Activated CD4-positive, alpha-beta memory T cell treated with anti-CD3 and anti-CD28 coated beads, Interleukin-2, amount 10 ng/mL, durations not matched to agents 7 days and 5 days (primary cell): ENCODE measurements around the gene SERPINE1. TPM values are rescaled to one million over a fixed set of nuclear protein-coding genes. Genes with fewer than 3 reads are reported as not detected.
"Not testable (repeated sequence)": the region's sequence is repeated elsewhere in the genome, so short reads cannot be mapped to it uniquely, and the experiment has no call there.

ENCODE experiments used
- CTCF ChIA-PET: fragments of 350-600 bp; sonication (Branson Sonifier 250); formaldehyde crosslinking; loops from one replicate; lab custom pipeline; 2021; ENCODE audit warnings: antibody characterized with exemption, inconsistent platforms; lab: Charles Lee
- POLR2A ChIA-PET: fragments of 350-600 bp; sonication (Branson Sonifier 250); formaldehyde crosslinking; loops from one replicate; lab custom pipeline; 2021; ENCODE audit warnings: antibody characterized with exemption; lab: Charles Lee
- DNase-seq: peaks from one replicate; pipeline ENCODE4 v3.0.0-alpha.2; 2020
- H3K27ac Mint-ChIP-seq: one replicate; pipeline ENCODE4 v1.8.0; 2021; ENCODE audit warnings: mild to moderate bottlenecking, mixed read lengths
- H3K27me3 Mint-ChIP-seq: one replicate; pipeline ENCODE4 v1.8.0; 2021; ENCODE audit warnings: mixed read lengths
- H3K36me3 Mint-ChIP-seq: one replicate; pipeline ENCODE4 v1.8.0; 2021; ENCODE audit warnings: low read depth, mixed read lengths
- H3K4me1 Mint-ChIP-seq: one replicate; pipeline ENCODE4 v1.8.0; 2021; ENCODE audit warnings: mixed read lengths
- H3K4me3 Mint-ChIP-seq: one replicate; pipeline ENCODE4 v1.8.0; 2021; ENCODE audit warnings: mild to moderate bottlenecking, mixed read lengths
- H3K9me3 Mint-ChIP-seq: one replicate; pipeline ENCODE4 v1.8.0; 2021; ENCODE audit warnings: mixed read lengths
- total RNA-seq, 2 experiments: library from RNA; stranded (reverse); gene quantifications; one replicate each; pipeline ENCODE4 v1.2.3, GENCODE V29; 2021

The SERPINE1 gene
- under 1 TPM; 0.23 to 0.28 TPM for total RNA-seq

DNA sequence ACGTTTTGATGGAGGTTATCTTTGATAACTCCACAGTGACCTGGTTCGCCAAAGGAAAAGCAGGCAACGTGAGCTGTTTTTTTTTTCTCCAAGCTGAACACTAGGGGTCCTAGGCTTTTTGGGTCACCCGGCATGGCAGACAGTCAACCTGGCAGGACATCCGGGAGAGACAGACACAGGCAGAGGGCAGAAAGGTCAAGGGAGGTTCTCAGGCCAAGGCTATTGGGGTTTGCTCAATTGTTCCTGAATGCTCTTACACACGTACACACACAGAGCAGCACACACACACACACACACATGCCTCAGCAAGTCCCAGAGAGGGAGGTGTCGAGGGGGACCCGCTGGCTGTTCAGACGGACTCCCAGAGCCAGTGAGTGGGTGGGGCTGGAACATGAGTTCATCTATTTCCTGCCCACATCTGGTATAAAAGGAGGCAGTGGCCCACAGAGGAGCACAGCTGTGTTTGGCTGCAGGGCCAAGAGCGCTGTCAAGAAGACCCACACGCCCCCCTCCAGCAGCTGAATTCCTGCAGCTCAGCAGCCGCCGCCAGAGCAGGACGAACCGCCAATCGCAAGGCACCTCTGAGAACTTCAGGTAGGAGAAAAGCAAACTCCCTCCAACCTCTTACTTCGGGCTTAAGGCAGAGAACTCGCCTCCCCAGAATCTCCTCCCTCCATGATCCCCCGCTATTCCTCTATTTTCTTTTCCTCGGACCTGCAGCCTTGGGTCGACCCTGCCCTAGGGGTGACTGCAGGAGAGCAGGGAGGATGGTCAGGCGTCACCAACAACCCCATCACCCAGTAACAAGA is at the start of gene SERPINE1:
TSS of gene SERPINE1 (plus strand) at position 454 of the 809 bp plus-strand sequence. CDS start 1,290 bp downstream, outside the sequence.
- POLR2A ChIA-PET = interaction anchor here (1.4 kb wide), 3 partner anchors 9 to 90 kb away, joined by 3 to 6 read pairs (median 3); partner anchors contain the start of genes PLOD3 and TRIM56
- no peaks in the 10 kb centered on the region for H3K9me3 Mint-ChIP-seq

GRCh38 chr7:101077303-101078086 is 49.4 kb upstream of the SERPINE1 start:
- H3K27ac Mint-ChIP-seq = no peak overlapping the region
- H3K27me3 Mint-ChIP-seq = peaks cover 29% of the 10 kb centered on the region
- ChIA-PET CTCF (interaction anchor here (0.7 to 2.5 kb wide), 22 partner anchors 8 to 1359 kb away, joined by 3 to 17 read pairs (median 4); partner anchors contain the start of genes POP7, SLC12A9, TRIM56 and UFSP1), POLR2A (interaction anchor here (1.7 kb wide), 1 partner anchor 8 kb away, joined by 6 read pairs; the partner anchor contains the start of gene TRIM56)
- no peaks in the 10 kb centered on the region for H3K9me3 Mint-ChIP-seq
- no peaks in the 10 kb centered on the region for H3K36me3 Mint-ChIP-seq
- peaks cover 4% of the 10 kb centered on the region for H3K4me1 Mint-ChIP-seq
- H3K4me3 Mint-ChIP-seq = no peak overlapping the region
- DNase-seq = peak; percentile 84

More for the DNA sequence above, at the start of gene SERPINE1:
- Mint-ChIP-seq H3K4me1 (peaks cover 50% of the 10 kb centered on the region), H3K4me3 (peak within 1 kb of the TSS; percentile 59), H3K36me3 (no peaks in the 10 kb centered on the region), H3K27me3 (peaks cover 61% of the 10 kb centered on the region), H3K27ac (peak within 1 kb of the TSS; percentile 55)
- CTCF ChIA-PET = interaction anchor here (1.0 to 5.5 kb wide), 4 partner anchors 11 to 422 kb away, joined by 3 to 26 read pairs (median 10); partner anchors contain the start of gene PLOD3
- DNase-seq = peak; percentile 76

GRCh38 chr7:101081432-101081831 is 45.5 kb upstream of the SERPINE1 start:
- Mint-ChIP-seq H3K4me1 (peaks cover 16% of the 10 kb centered on the region), H3K27ac (no peak overlapping the region), H3K9me3 (no peaks in the 10 kb centered on the region), H3K27me3 (peaks cover 16% of the 10 kb centered on the region), H3K36me3 (peaks cover 10% of the 10 kb centered on the region), H3K4me3 (no peak overlapping the region)
- no peak for DNase-seq
- ChIA-PET POLR2A (no interaction called here), CTCF (interaction anchor here (0.7 to 2.0 kb wide), 3 partner anchors 33 to 292 kb away, joined by 3 to 7 read pairs (median 3); partner anchors contain the start of gene UFSP1)

- Mint-ChIP-seq H3K9me3 (no peaks in the 10 kb centered on the region), H3K27me3 (peaks cover 8% of the 10 kb centered on the region), H3K36me3 (peaks cover 29% of the 10 kb centered on the region), H3K4me1 (peaks cover 33% of the 10 kb centered on the region), H3K27ac (peak overlapping the region; percentile 97), H3K4me3 (peak overlapping the region; percentile 97)
- ChIA-PET POLR2A (interaction anchor here (0.9 to 3.5 kb wide), 22 partner anchors 7 to 1585 kb away, joined by 3 to 20 read pairs (median 6); partner anchors contain the start of genes PLOD3, SERPINE1, SRRT and UFSP1), CTCF (interaction anchor here (0.6 to 2.9 kb wide), 10 partner anchors 8 to 461 kb away, joined by 3 to 17 read pairs (median 7); partner anchors contain the start of genes PLOD3, VGF and ZNHIT1)
- no peak for DNase-seq
These were observed 42.1 kb upstream of the SERPINE1 start for GRCh38 chr7:101084865-101085161.

DNA sequence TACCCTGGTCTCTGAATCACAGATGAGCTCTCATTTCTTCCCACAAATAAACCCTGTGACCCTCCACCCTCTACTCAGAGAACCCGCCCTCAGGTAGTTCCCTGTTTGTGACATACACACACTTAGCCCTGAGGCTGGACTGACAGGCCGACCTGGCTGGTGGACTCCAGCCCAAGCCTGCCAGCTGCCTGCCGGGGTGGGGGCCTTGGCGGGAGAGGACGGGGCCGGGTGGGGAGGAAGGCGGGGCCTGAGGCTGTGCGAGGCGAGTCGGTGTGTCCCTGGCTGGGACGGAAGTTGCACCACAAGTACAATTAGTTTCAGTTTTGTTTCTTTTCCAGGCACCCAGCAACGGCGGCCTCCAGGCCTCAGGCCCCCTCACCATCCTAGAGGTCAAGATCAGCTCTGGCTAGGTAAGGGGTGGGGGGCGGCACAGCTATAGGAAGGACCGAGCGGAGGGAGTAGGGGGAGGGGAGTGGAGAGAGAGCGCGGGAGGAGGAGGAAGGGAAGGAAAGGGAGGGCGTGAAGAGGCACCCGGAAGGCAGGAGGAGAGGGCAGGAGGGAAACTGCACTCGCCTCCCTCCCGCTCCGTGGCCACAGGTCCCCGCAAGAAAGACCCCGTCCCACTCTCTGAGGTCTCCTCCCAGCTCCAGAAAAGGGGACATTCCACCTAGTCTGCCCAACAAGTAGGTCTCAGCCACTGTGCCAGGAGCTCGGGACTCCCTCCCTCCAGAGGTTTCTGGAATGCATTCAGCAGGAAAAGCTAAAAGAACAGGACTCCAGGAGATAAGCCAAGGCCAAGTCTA is 41.5 kb upstream of the SERPINE1 start, which contains the start of gene TRIM56:
TSS of gene TRIM56 (plus strand) at position 320 of the 803 bp plus-strand sequence. CDS start 1,832 bp downstream, outside the sequence.
- CTCF ChIA-PET = interaction anchor here (0.6 to 2.9 kb wide), 12 partner anchors 8 to 462 kb away, joined by 3 to 17 read pairs (median 7); partner anchors contain the start of genes PLOD3, VGF and ZNHIT1

GRCh38 chr7:101087334-101088068 is 39.4 kb upstream of the SERPINE1 start:
- peak overlapping the region; percentile 97 for H3K4me3 Mint-ChIP-seq
- H3K4me1 Mint-ChIP-seq = peaks cover 39% of the 10 kb centered on the region
- H3K27me3 Mint-ChIP-seq = no peaks in the 10 kb centered on the region
- no peaks in the 10 kb centered on the region for H3K9me3 Mint-ChIP-seq
- peaks cover 45% of the 10 kb centered on the region for H3K36me3 Mint-ChIP-seq
- ChIA-PET POLR2A (interaction anchor here (1.0 to 3.5 kb wide), 4 partner anchors 9 to 198 kb away, joined by 3 to 20 read pairs (median 6); partner anchors contain the start of gene UFSP1), CTCF (interaction anchor here (1.7 to 2.9 kb wide), 3 partner anchors 8 to 56 kb away, joined by 9 to 17 read pairs (median 13); no protein-coding TSS in a partner anchor)
- no peak for DNase-seq
- no peak overlapping the region for H3K27ac Mint-ChIP-seq

More for the DNA sequence above, 41.5 kb upstream of the SERPINE1 start, which contains the start of gene TRIM56:
- H3K27me3 Mint-ChIP-seq = peaks cover 5% of the 10 kb centered on the region
- POLR2A ChIA-PET = interaction anchor here (0.5 to 3.5 kb wide), 25 partner anchors 8 to 1585 kb away, joined by 3 to 20 read pairs (median 6); partner anchors contain the start of genes PLOD3, SERPINE1, SRRT and UFSP1
- H3K4me1 Mint-ChIP-seq = peaks cover 34% of the 10 kb centered on the region
- peaks cover 32% of the 10 kb centered on the region for H3K36me3 Mint-ChIP-seq
- peak within 1 kb of the TSS; percentile 97 for H3K27ac Mint-ChIP-seq
- DNase-seq = peak; percentile 86
- peak within 1 kb of the TSS; percentile 97 for H3K4me3 Mint-ChIP-seq
- no peaks in the 10 kb centered on the region for H3K9me3 Mint-ChIP-seq

DNA sequence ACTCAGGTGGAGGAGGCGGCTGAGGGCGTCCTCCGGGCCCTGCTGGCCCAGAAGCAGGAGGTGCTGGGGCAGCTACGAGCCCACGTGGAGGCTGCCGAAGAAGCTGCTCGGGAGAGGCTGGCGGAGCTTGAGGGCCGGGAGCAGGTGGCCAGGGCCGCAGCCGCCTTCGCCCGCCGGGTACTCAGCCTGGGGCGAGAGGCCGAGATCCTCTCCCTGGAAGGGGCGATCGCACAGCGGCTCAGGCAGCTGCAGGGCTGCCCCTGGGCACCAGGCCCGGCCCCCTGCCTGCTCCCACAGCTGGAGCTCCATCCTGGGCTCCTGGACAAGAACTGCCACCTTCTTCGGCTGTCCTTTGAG is 38.9 kb upstream of the SERPINE1 start:
- POLR2A ChIA-PET = interaction anchor here (1.4 kb wide), 1 partner anchor 8 kb away, joined by 5 read pairs; no protein-coding TSS in a partner anchor
- DNase-seq = no peak
- H3K36me3 Mint-ChIP-seq = peaks cover 48% of the 10 kb centered on the region
- H3K27me3 Mint-ChIP-seq = no peaks in the 10 kb centered on the region
- no peak overlapping the region for H3K27ac Mint-ChIP-seq
- H3K4me3 Mint-ChIP-seq = no peak overlapping the region
- H3K9me3 Mint-ChIP-seq = no peaks in the 10 kb centered on the region
- H3K4me1 Mint-ChIP-seq = peaks cover 41% of the 10 kb centered on the region
- CTCF ChIA-PET = no interaction called here

GRCh38 chr7:101088858-101089529 is 37.9 kb upstream of the SERPINE1 start:
- peaks cover 43% of the 10 kb centered on the region for H3K4me1 Mint-ChIP-seq
- POLR2A ChIA-PET = no interaction called here
- peaks cover 52% of the 10 kb centered on the region for H3K36me3 Mint-ChIP-seq
- H3K4me3 Mint-ChIP-seq = peak overlapping the region; percentile 10
- H3K9me3 Mint-ChIP-seq = no peaks in the 10 kb centered on the region
- no peaks in the 10 kb centered on the region for H3K27me3 Mint-ChIP-seq
- no peak for DNase-seq
- H3K27ac Mint-ChIP-seq = no peak overlapping the region
- CTCF ChIA-PET = no interaction called here

GRCh38 chr7:101089876-101090275 is 37.0 kb upstream of the SERPINE1 start:
- H3K27me3 Mint-ChIP-seq = no peaks in the 10 kb centered on the region
- CTCF ChIA-PET = interaction anchor here (0.6 to 1.6 kb wide), 3 partner anchors 54 to 132 kb away, joined by 3 to 4 read pairs (median 3); no protein-coding TSS in a partner anchor
- no peak overlapping the region for H3K4me3 Mint-ChIP-seq
- H3K9me3 Mint-ChIP-seq = no peaks in the 10 kb centered on the region
- peaks cover 53% of the 10 kb centered on the region for H3K36me3 Mint-ChIP-seq
- POLR2A ChIA-PET = no interaction called here
- H3K4me1 Mint-ChIP-seq = peaks cover 38% of the 10 kb centered on the region
- no peak for DNase-seq
- peak overlapping the region; percentile 34 for H3K27ac Mint-ChIP-seq

DNA sequence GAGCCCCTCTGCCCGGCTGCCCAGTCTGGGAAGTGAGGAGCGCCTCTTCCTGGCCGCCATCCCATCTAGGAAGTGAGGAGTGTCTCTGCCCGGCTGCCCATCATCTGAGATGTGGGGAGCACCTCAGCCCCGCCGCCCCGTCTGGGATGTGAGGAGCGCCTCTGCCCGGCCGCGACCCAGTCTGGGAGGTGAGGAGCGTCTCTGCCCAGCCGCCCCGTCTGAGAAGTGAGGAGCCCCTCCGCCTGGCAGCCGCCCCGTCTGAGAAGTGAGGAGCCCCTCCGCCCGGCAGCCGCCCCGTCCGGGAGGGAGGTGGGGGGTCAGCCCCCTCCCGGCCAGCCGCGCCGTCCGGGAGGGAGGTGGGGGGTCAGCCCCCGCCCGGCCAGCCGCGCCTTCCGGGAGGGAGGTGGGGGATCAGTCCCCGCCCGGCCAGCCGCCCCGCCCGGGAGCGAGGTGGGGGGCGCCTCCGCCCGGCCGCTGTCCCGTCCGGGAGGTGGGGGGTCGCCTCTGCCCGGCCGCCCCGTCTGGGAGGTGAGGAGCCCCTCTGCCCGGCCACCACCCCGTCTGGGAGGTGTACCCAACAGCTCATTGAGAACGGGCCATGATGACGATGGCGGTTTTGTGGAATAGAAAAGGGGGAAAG is 34.5 kb upstream of the SERPINE1 start:
- H3K4me1 Mint-ChIP-seq = peaks cover 24% of the 10 kb centered on the region
- H3K9me3 Mint-ChIP-seq, H3K27me3 Mint-ChIP-seq, H3K4me3 Mint-ChIP-seq, H3K27ac Mint-ChIP-seq, POLR2A ChIA-PET, DNase-seq, CTCF ChIA-PET: not testable (repeated sequence)
- H3K36me3 Mint-ChIP-seq = peaks cover 36% of the 10 kb centered on the region
